Measurements from ENCODE around the gene LRRC7. TPM values are rescaled to one million over a fixed set of nuclear protein-coding genes. Genes with fewer than 3 reads are reported as not detected.

The LRRC7 gene
- total and polyA plus RNA-seq, 2 of the 8 experiments (the other 6 are each of a cell fraction or from before 2014, with no cell fraction given): 0.03 to 0.17 TPM

GRCh38 chr1:70025052-70025451 is 457.3 kb downstream of the LRRC7 start:
- no peak overlapping the region for H2BK12ac ChIP-seq (ENCODE audit: low read depth, low read length)
- DNase-seq (ENCODE audit: low read depth in 1 of 2, low spot score in 2 of 2) (no peak), FAIRE-seq (no peak)
- H3K79me1 ChIP-seq (ENCODE audit: low read depth, low read length): no peaks in the 10 kb centered on the region
- H3K79me2 ChIP-seq (ENCODE audit: control insufficient read depth in 1 of 2, insufficient read depth in 2 of 2, low read length in 2 of 2): no peaks in the 10 kb centered on the region
- H3K9ac ChIP-seq (replicated peaks in 1 of 4; ENCODE audit: extremely low read depth in 1 of 4, low read depth in 3 of 4, low read length in 3 of 4): no peak overlapping the region
- no peaks in the 10 kb centered on the region for H3K9me3 ChIP-seq (ENCODE audit: insufficient read depth in 2 of 2, low read depth in 1 of 2, low read length in 1 of 2)
- no peaks in the 10 kb centered on the region for H3K23me2 ChIP-seq (ENCODE audit: low read depth, low read length)
- no peak overlapping the region for H4K91ac ChIP-seq (replicated peaks; ENCODE audit: insufficient read length, low read length)
- H3K27ac ChIP-seq (ENCODE audit: low read depth, low read length): no peak overlapping the region
- H3K36me3 ChIP-seq (ENCODE audit: control insufficient read depth in 2 of 4, insufficient read depth in 4 of 4, low read length in 3 of 4): no peaks in the 10 kb centered on the region
- no peak overlapping the region for H4K8ac ChIP-seq (ENCODE audit: extremely low read depth, insufficient read depth, low read length)
- H4K20me1 ChIP-seq (replicated peaks in 1 of 2; ENCODE audit: control insufficient read depth in 1 of 2, insufficient read depth in 2 of 2, low read length in 2 of 2): no peaks in the 10 kb centered on the region
- no peak overlapping the region for H3K14ac ChIP-seq (ENCODE audit: insufficient read length)
- H3K4me3 ChIP-seq (ENCODE audit: extremely low read depth in 1 of 4, insufficient read depth in 2 of 4, low read depth in 3 of 4, low read length in 4 of 4): no peak overlapping the region
- H3K18ac ChIP-seq (ENCODE audit: extremely low read depth, low read length): no peak overlapping the region
- no peak overlapping the region for H3K4ac ChIP-seq (replicated peaks; ENCODE audit: insufficient read length, low read depth, low read length)
- no peak overlapping the region for H2AK5ac ChIP-seq (ENCODE audit: low read depth, low read length)
- no peak overlapping the region for H4K5ac ChIP-seq (ENCODE audit: insufficient read length, low read depth, low read length)
- no peaks in the 10 kb centered on the region for H3K27me3 ChIP-seq (replicated peaks in 1 of 4; ENCODE audit: control insufficient read depth in 3 of 4, extremely low read depth in 1 of 4, insufficient read depth in 3 of 4, low read length in 3 of 4)
- no peak overlapping the region for H2AFZ ChIP-seq (ENCODE audit: low read length)
- no peak overlapping the region for H3K23ac ChIP-seq (ENCODE audit: insufficient read length)
- no peak overlapping the region for H2BK20ac ChIP-seq (ENCODE audit: low read length)
- H2BK120ac ChIP-seq (replicated peaks; ENCODE audit: low read depth, low read length): no peak overlapping the region
- POLR2A ChIA-PET (ENCODE audit: partially characterized antibody): no interaction called here
- no peak overlapping the region for H3K4me2 ChIP-seq (ENCODE audit: insufficient read depth in 1 of 2, low read depth in 2 of 2, low read length in 2 of 2)
- H3K56ac ChIP-seq (replicated peaks; ENCODE audit: insufficient read length, low read depth, low read length): no peak overlapping the region
- no peaks in the 10 kb centered on the region; a peak in 1 of 7 replicates for H3K4me1 ChIP-seq (replicated peaks in 1 of 4; ENCODE audit: control insufficient read depth in 3 of 4, insufficient read depth in 4 of 4, low read length in 3 of 4)
- H2BK15ac ChIP-seq (ENCODE audit: low read length): no peak overlapping the region
- CTCF ChIA-PET (ENCODE audit: partially characterized antibody): interaction anchor here (0.6 kb wide), 1 partner anchor 1569 kb away, joined by 3 read pairs; no protein-coding TSS in a partner anchor
- H2BK5ac ChIP-seq (ENCODE audit: low read depth, low read length): no peak overlapping the region
- TF ChIP-seq NRF1 (IDR thresholded peaks at IDR 0.05; ENCODE audit: low read depth, low read length) (no peak), JUN (IDR thresholded peaks at IDR 0.05; ENCODE audit: low read depth, low read length) (no peak), CHD1 (IDR thresholded peaks at IDR 0.05; ENCODE audit: low read depth, low read length) (no peak), POU5F1 (IDR thresholded peaks at IDR 0.05; ENCODE audit: low read depth, low read length) (no peak), GABPA (IDR thresholded peaks at IDR 0.05; ENCODE audit: borderline replicate concordance, insufficient read depth, low read length) (no peak), CTCF (IDR thresholded peaks at IDR 0.05; ENCODE audit: control extremely low read depth in 1 of 3, insufficient read depth in 1 of 3, low read depth in 1 of 3, low read length in 3 of 3) (no peak), ASH2L (IDR thresholded peaks at IDR 0.05; ENCODE audit: low read length) (no peak), SIRT6 (IDR thresholded peaks at IDR 0.05; ENCODE audit: low read length) (no peak), HDAC2 (IDR thresholded peaks at IDR 0.05; ENCODE audit: borderline replicate concordance in 1 of 2, low read depth in 2 of 2, low read length in 2 of 2) (no peak), KDM1A (IDR thresholded peaks at IDR 0.05; ENCODE audit: borderline replicate concordance, low read length) (no peak), SAP30 (IDR thresholded peaks at IDR 0.05; ENCODE audit: insufficient read depth, insufficient replicate concordance, low read length) (no peak), TAF7 (optimal IDR thresholded peaks at IDR 0.05; ENCODE audit: borderline replicate concordance, low read depth, low read length) (no peak), SIX5 (IDR thresholded peaks at IDR 0.05; ENCODE audit: low read depth, low read length) (no peak)
